ENCODE data around the gene IER3. TPM values are rescaled to one million over a fixed set of nuclear protein-coding genes. Genes with fewer than 3 reads are reported as not detected.

The IER3 gene
- total and polyA plus RNA-seq, 9 of the 15 experiments (the other 6 are each of a cell fraction or from before 2014, with no cell fraction given) = 1.5 to 30.0 (median 11.5) TPM

GRCh38 chr6:30717129-30717844 lies 27.1 kb downstream of the IER3 start, which contains the start of gene MDC1 (continued):
- TF ChIP-seq ZBTB1 (CRISPR knock-in tag; IDR thresholded peaks at IDR 0.05; ENCODE audit: borderline replicate concordance, low read depth) (no peak), PATZ1 (CRISPR knock-in tag; IDR thresholded peaks at IDR 0.05; ENCODE audit: borderline replicate concordance) (no peak), ZBED1 (IDR thresholded peaks at IDR 0.05) (peak; percentile 75; the same call in 1 of the 2 replicates), HCFC1 (IDR thresholded peaks at IDR 0.05; ENCODE audit: low read depth, low read length) (peak; percentile 87), TFAP4 (CRISPR knock-in tag; IDR thresholded peaks at IDR 0.05; ENCODE audit: borderline replicate concordance) (peak; percentile 100), KLF16 (IDR thresholded peaks at IDR 0.05) (no peak), SRSF9 (IDR thresholded peaks at IDR 0.05; ENCODE audit: borderline replicate concordance, low read depth, low read length) (no peak), KAT8 (IDR thresholded peaks at IDR 0.05; ENCODE audit: low read depth) (no peak), ZNF431 (CRISPR knock-in tag; IDR thresholded peaks at IDR 0.05) (0 out of 2 replicates have a peak, but pooled peaks have one; percentile 63), ZNF224 (CRISPR knock-in tag; IDR thresholded peaks at IDR 0.05) (no peak), SIX5 (IDR thresholded peaks at IDR 0.05; ENCODE audit: borderline replicate concordance in 1 of 2, insufficient read depth in 1 of 2, low read depth in 1 of 2, low read length in 2 of 2) (no peak; a peak in 1 of 4 replicates), ZNF354B (CRISPR knock-in tag; IDR thresholded peaks at IDR 0.05) (no peak), ZNF253 (CRISPR knock-in tag; conservative IDR thresholded peaks at IDR 0.05) (no peak), ZC3H8 (IDR thresholded peaks at IDR 0.05) (no peak), PPARD (CRISPR knock-in tag; IDR thresholded peaks at IDR 0.05) (no peak), ZBTB7A (IDR thresholded peaks at IDR 0.05; ENCODE audit: borderline replicate concordance, control insufficient read depth, low read depth, low read length) (peak; percentile 84), ZMIZ1 (IDR thresholded peaks at IDR 0.05; ENCODE audit: low read depth in 2 of 2, low read length in 2 of 2) (peak in 1 of 2 experiments; percentile 47; a peak in 2 of 4 replicates), ILK (tag; IDR thresholded peaks at IDR 0.05; ENCODE audit: borderline replicate concordance, low read depth) (no peak), ZNF197 (CRISPR knock-in tag; IDR thresholded peaks at IDR 0.05; ENCODE audit: low read depth) (no peak; the same call in 1 of the 2 replicates), ZEB2 (IDR thresholded peaks at IDR 0.05) (peak; percentile 78), ZFPM2 (CRISPR knock-in tag; IDR thresholded peaks at IDR 0.05) (no peak)
- TF ChIP-seq, protein P1, sequence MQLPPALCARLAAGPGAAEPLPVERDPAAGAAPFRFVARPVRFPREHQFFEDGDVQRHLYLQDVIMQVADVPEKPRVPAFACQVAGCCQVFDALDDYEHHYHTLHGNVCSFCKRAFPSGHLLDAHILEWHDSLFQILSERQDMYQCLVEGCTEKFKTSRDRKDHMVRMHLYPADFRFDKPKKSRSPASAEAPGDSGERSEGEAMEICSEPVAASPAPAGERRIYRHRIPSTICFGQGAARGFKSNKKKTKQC (CRISPR knock-in tag; IDR thresholded peaks at IDR 0.05) = peak; percentile 89; the same call in 1 of the 2 replicates
